HepG2 (cell line): ENCODE measurements around the gene RIPOR3. TPM values are rescaled to one million over a fixed set of nuclear protein-coding genes. Genes with fewer than 3 reads are reported as not detected.

Source experiments
- ATAC-seq: fragments of 200-7000 bp; cut with Tn5 transposase; 3 replicates; pipeline ENCODE4 v1.9.1; 2020; ENCODE audit warnings: mild to moderate bottlenecking, moderate library complexity
- BruUV-seq: library from RNA; stranded (reverse); fragments of 400-500 nt; replicated peaks from 2 replicates; lab custom pipeline; 2021; lab: Mats Ljungman, UMichigan
- CTCF ChIA-PET: fragments of 300-600 bp; formaldehyde crosslinking; extraction: SDS; loops from one replicate; lab custom pipeline; 2021; ENCODE audit warnings: low total read pairs, inconsistent platforms, low intra/inter-chr PET ratio; lab: Yijun Ruan, JAX
- POLR2A ChIA-PET: fragments of 350-600 bp; sonication (Branson Sonifier 250); formaldehyde crosslinking; loops from one replicate; lab custom pipeline; 2020; ENCODE audit warnings: antibody characterized with exemption, inconsistent platforms; lab: Yijun Ruan, JAX
- DNase-seq: peaks from one replicate; pipeline ENCODE4 v3.0.0-alpha.2; 2015; ENCODE audit warnings: low spot score
- FAIRE-seq: peaks from 3 replicates; lab custom pipeline; 2011; peaks lifted over from hg19 to GRCh38; lab: Jason Lieb, UNC
- H2AFZ ChIP-seq: one replicate; pipeline ENCODE4 v1.6.1; 2011; ENCODE audit warnings: low read length, inconsistent platforms
- H3K27ac ChIP-seq: fragments of 300-600 bp; 3 replicates; pipeline ENCODE4 v1.8.0; 2011; ENCODE audit warnings: mixed run types, mild to moderate bottlenecking, mixed read lengths, low read length, inconsistent platforms; ENCODE audit not compliant: insufficient read depth; ENCODE audit errors: extremely low read length
- H3K27me3 ChIP-seq, 2 experiments: fragments of 200-600 bp in 1 of 2; 2 replicates in 1 of 2; 3 replicates in 1 of 2; pipeline versions ENCODE4 v1.6.0 to v1.8.0; 2011; ENCODE audit warnings: low read length in 2 of 2, mild to moderate bottlenecking in 2 of 2, moderate library complexity in 2 of 2, inconsistent platforms in 1 of 2; ENCODE audit not compliant: insufficient read depth in 2 of 2, control insufficient read depth in 1 of 2
- H3K36me3 ChIP-seq, 2 experiments: fragments of 200-600 bp in 1 of 2; replicated peaks in 1 of 2; 2 replicates in 1 of 2; 3 replicates in 1 of 2; pipeline versions ENCODE4 v1.5.1 to v1.8.0; 2011; ENCODE audit warnings: low read length in 2 of 2, inconsistent platforms in 1 of 2; ENCODE audit not compliant: insufficient read depth in 2 of 2, control insufficient read depth in 1 of 2
- H3K4me1 ChIP-seq: 2 replicates; pipeline ENCODE4 v1.5.1; 2012; ENCODE audit warnings: low read length, inconsistent platforms; ENCODE audit not compliant: insufficient read depth
- H3K4me2 ChIP-seq: 2 replicates; pipeline ENCODE4 v1.6.0; 2011; ENCODE audit warnings: low read depth, low read length, inconsistent platforms
- H3K4me3 ChIP-seq, 3 experiments: fragments of 200-600 bp in 1 of 3; sonication (generic), shearing (Covaris generic) in 1 of 3; replicated peaks in 1 of 3; 2 replicates each; pipeline ENCODE4 v1.5.1; 2011 to 2016; ENCODE audit warnings: low read length in 3 of 3, inconsistent platforms in 2 of 3, low read depth in 2 of 3, mild to moderate bottlenecking in 2 of 3, control low read depth in 1 of 3, mixed read lengths in 1 of 3; ENCODE audit not compliant: insufficient read depth in 1 of 3
- H3K79me2 ChIP-seq: one replicate; pipeline ENCODE4 v1.6.1; 2011; ENCODE audit warnings: low read length, inconsistent platforms; ENCODE audit not compliant: insufficient read depth
- H3K9ac ChIP-seq: 2 replicates; pipeline ENCODE4 v1.6.0; 2011; ENCODE audit warnings: mild to moderate bottlenecking, low read depth, low read length, inconsistent platforms; ENCODE audit not compliant: insufficient read depth
- H3K9me3 ChIP-seq: 2 replicates; pipeline ENCODE4 v1.5.1; 2012; ENCODE audit warnings: mild to moderate bottlenecking, low read length
- H4K20me1 ChIP-seq: 2 replicates; pipeline ENCODE4 v1.6.0; 2011; ENCODE audit warnings: inconsistent platforms, mild to moderate bottlenecking, low read length, moderate library complexity; ENCODE audit not compliant: insufficient read depth
- EEA1 ChIP-seq: sonication (generic); formaldehyde crosslinking; IDR thresholded peaks from 2 replicates; pipeline ENCODE4 v1.5.1; 2020; ENCODE audit warnings: mild to moderate bottlenecking, missing genetic modification reagents, borderline replicate concordance
- ETV5 ChIP-seq: IDR thresholded peaks from 2 replicates; pipeline ENCODE4 v1.6.1; 2018; ENCODE audit warnings: missing biosample characterization, missing genetic modification reagents, inconsistent platforms, borderline replicate concordance
- FOSL2 ChIP-seq: sonication (generic); formaldehyde crosslinking; IDR thresholded peaks from 2 replicates; pipeline ENCODE4 v1.4.0; 2020; ENCODE audit warnings: missing genetic modification reagents
- KLF12 ChIP-seq: sonication (generic); formaldehyde crosslinking; IDR thresholded peaks from 2 replicates; pipeline ENCODE4 v1.4.0; 2020; ENCODE audit warnings: missing genetic modification reagents, borderline replicate concordance
- RNF2 ChIP-seq: fragments of 450-650 bp; conservative IDR thresholded peaks from 2 replicates; pipeline ENCODE4 v1.6.1; 2016; ENCODE audit warnings: low read depth
- SNAI1 ChIP-seq: sonication (generic); formaldehyde crosslinking; IDR thresholded peaks from 2 replicates; pipeline ENCODE4 v1.5.0; 2020; ENCODE audit warnings: mild to moderate bottlenecking, missing genetic modification reagents, borderline replicate concordance
- ZFX ChIP-seq: sonication (generic); formaldehyde crosslinking; IDR thresholded peaks from 2 replicates; pipeline ENCODE4 v1.4.0; 2020; ENCODE audit warnings: mild to moderate bottlenecking, low read depth, missing genetic modification reagents, moderate library complexity
- ZKSCAN5 ChIP-seq: sonication (generic); formaldehyde crosslinking; IDR thresholded peaks from 2 replicates; pipeline ENCODE4 v1.5.1; 2020; ENCODE audit warnings: mild to moderate bottlenecking, missing genetic modification reagents
- ZNF160 ChIP-seq: sonication (generic); formaldehyde crosslinking; IDR thresholded peaks from 2 replicates; pipeline ENCODE4 v1.8.0; 2022; ENCODE audit warnings: mild to moderate bottlenecking, inconsistent platforms, missing genetic modification reagents
- ZNF251 ChIP-seq: sonication (generic); formaldehyde crosslinking; IDR thresholded peaks from 2 replicates; pipeline ENCODE4 v1.9.0; 2021; ENCODE audit warnings: mild to moderate bottlenecking, missing genetic modification reagents
- ZNF451 ChIP-seq: sonication (generic); formaldehyde crosslinking; IDR thresholded peaks from 2 replicates; pipeline ENCODE4 v1.5.0; 2020; ENCODE audit warnings: mild to moderate bottlenecking, missing genetic modification reagents
- ZNF501 ChIP-seq: sonication (generic); formaldehyde crosslinking; IDR thresholded peaks from 2 replicates; pipeline ENCODE4 v1.5.1; 2020; ENCODE audit warnings: mild to moderate bottlenecking, moderate library complexity, missing genetic modification reagents
- ZNF713 ChIP-seq: sonication (generic); formaldehyde crosslinking; IDR thresholded peaks from 2 replicates; pipeline ENCODE4 v1.4.0; 2020; ENCODE audit warnings: mild to moderate bottlenecking, missing genetic modification reagents
- ZNF777 ChIP-seq: sonication (generic); formaldehyde crosslinking; IDR thresholded peaks from 2 replicates; pipeline ENCODE4 v1.4.0; 2020; ENCODE audit warnings: missing genetic modification reagents
- ZNF788 ChIP-seq: sonication (generic); formaldehyde crosslinking; IDR thresholded peaks from 2 replicates; pipeline ENCODE4 v1.5.0; 2020; ENCODE audit warnings: mild to moderate bottlenecking, missing genetic modification reagents, borderline replicate concordance
- ZNF883 ChIP-seq: sonication (generic); formaldehyde crosslinking; IDR thresholded peaks from 2 replicates; pipeline ENCODE4 v1.5.1; 2020; ENCODE audit warnings: mild to moderate bottlenecking, missing genetic modification reagents; ENCODE audit errors: not compliant biosample characterization
- WGBS: methylation state at CpG from one replicate; pipeline ENCODE4 v1.1.6; 2017; ENCODE audit warnings: low lambda C conversion rate; 5-methylcytosine and 5-hydroxymethylcytosine counted together
- in situ Hi-C: cut with HindIII; loops from 2 replicates; pipeline ENCODE4 v1.10.0; 2017; ENCODE audit warnings: low pct_unique_long_range_greater_than_20kb; ENCODE audit not compliant: extremely low pct_ligation_motif_present
- intact Hi-C: fragments of 100-400 bp; cut with micrococcal nuclease; formaldehyde crosslinking; loops from one replicate; pipeline ENCODE4 v1.10.0; 2022; ENCODE audit not compliant: unreplicated experiment
- polyA plus RNA-seq, 8 experiments: library from polyadenylated mRNA; depleted of rRNA in 3 of 8; stranded (reverse) in 7 of 8; unstranded in 1 of 8; fragments of >200 nt; fragmentation: Illumina TruSeq in 4 of 8; extraction: Trizol in 4 of 8; gene quantifications; 2 replicates each; pipeline versions ENCODE4 v1.2.1 to v1.2.3, GENCODE V29; 2011 to 2016; ENCODE audit warnings: low read depth in 4 of 8, missing spikeins in 1 of 8, mixed read lengths in 1 of 8; ENCODE audit not compliant: insufficient read depth in 1 of 8
- total RNA-seq, 5 experiments: library from RNA; depleted of rRNA; stranded (reverse); fragments of >200 nt; fragmentation: Illumina TruSeq; extraction: Trizol; gene quantifications; 2 replicates each; pipeline ENCODE4 v1.2.3, GENCODE V29; 2016; ENCODE audit warnings: low read depth in 1 of 5
- TF ChIP-seq, protein P1 (sequence below): sonication (generic); formaldehyde crosslinking; IDR thresholded peaks from 2 replicates; pipeline ENCODE4 v1.5.1; 2020; ENCODE audit warnings: missing genetic modification reagents, mild to moderate bottlenecking, borderline replicate concordance

RIPOR3 gene
- total and polyA plus RNA-seq, 2 of the 13 experiments (the other 11 are each of a cell fraction or from before 2014, with no cell fraction given), result 0.18 TPM; not detected in 1

- no peak for DNase-seq
- Histone ChIP-seq H3K4me1 (peaks cover 37% of the 10 kb centered on the region), H3K9ac (no peak overlapping the region), H3K27ac (no peak overlapping the region), H3K27me3 (no peaks in the 10 kb centered on the region), H3K79me2 (peaks cover 4% of the 10 kb centered on the region), H4K20me1 (no peaks in the 10 kb centered on the region), H3K9me3 (no peaks in the 10 kb centered on the region), H3K4me3 (no peak overlapping the region), H3K36me3 (peaks cover 14 to 20% of the 10 kb centered on the region in 2 experiments; a peak in 4 of 5 replicates), H2AFZ (no peak overlapping the region), H3K4me2 (no peak overlapping the region)
- FAIRE-seq, result no peak
- ChIA-PET CTCF (no interaction called here), POLR2A (no interaction called here)
- ATAC-seq, result no peak
- in situ Hi-C loops (no loop called here), intact Hi-C loops (no loop called here)
- 97% methylated on average over 6 of the region's 6 CpGs for WGBS
- TF ChIP-seq ZNF501 (CRISPR knock-in tag) (no peak), EEA1 (CRISPR knock-in tag) (no peak), ZNF251 (CRISPR knock-in tag) (no peak), KLF12 (CRISPR knock-in tag) (no peak), FOSL2 (CRISPR knock-in tag) (no peak), ZNF777 (CRISPR knock-in tag) (no peak), ZNF788 (CRISPR knock-in tag) (no peak), SNAI1 (CRISPR knock-in tag) (no peak), RNF2 (no peak), ZFX (CRISPR knock-in tag) (no peak), ZNF451 (CRISPR knock-in tag) (no peak), ETV5 (CRISPR knock-in tag) (no peak), ZNF160 (CRISPR knock-in tag) (no peak), ZNF713 (CRISPR knock-in tag) (no peak), ZNF883 (no peak), ZKSCAN5 (CRISPR knock-in tag) (no peak)
- TF ChIP-seq, protein P1, sequence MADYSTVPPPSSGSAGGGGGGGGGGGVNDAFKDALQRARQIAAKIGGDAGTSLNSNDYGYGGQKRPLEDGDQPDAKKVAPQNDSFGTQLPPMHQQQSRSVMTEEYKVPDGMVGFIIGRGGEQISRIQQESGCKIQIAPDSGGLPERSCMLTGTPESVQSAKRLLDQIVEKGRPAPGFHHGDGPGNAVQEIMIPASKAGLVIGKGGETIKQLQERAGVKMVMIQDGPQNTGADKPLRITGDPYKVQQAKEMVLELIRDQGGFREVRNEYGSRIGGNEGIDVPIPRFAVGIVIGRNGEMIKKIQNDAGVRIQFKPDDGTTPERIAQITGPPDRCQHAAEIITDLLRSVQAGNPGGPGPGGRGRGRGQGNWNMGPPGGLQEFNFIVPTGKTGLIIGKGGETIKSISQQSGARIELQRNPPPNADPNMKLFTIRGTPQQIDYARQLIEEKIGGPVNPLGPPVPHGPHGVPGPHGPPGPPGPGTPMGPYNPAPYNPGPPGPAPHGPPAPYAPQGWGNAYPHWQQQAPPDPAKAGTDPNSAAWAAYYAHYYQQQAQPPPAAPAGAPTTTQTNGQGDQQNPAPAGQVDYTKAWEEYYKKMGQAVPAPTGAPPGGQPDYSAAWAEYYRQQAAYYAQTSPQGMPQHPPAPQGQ (CRISPR knock-in tag), result no peak
- BruUV-seq, result no TSS peak
These were observed 132.2 kb downstream of the RIPOR3 start for GRCh38 chr20:50559149-50559548.
